ENCODE results near the gene MED26. TPM values are rescaled to one million over a fixed set of nuclear protein-coding genes. Genes with fewer than 3 reads are reported as not detected.
A peak's percentile ranks its signal among the peaks of the same experiment; 100 is the strongest.

The MED26 gene
- total and polyA plus RNA-seq, 9 of the 15 experiments (the other 6 are each of a cell fraction or from before 2014, with no cell fraction given) = 0.71 to 15.1 (median 6.2) TPM

DNA sequence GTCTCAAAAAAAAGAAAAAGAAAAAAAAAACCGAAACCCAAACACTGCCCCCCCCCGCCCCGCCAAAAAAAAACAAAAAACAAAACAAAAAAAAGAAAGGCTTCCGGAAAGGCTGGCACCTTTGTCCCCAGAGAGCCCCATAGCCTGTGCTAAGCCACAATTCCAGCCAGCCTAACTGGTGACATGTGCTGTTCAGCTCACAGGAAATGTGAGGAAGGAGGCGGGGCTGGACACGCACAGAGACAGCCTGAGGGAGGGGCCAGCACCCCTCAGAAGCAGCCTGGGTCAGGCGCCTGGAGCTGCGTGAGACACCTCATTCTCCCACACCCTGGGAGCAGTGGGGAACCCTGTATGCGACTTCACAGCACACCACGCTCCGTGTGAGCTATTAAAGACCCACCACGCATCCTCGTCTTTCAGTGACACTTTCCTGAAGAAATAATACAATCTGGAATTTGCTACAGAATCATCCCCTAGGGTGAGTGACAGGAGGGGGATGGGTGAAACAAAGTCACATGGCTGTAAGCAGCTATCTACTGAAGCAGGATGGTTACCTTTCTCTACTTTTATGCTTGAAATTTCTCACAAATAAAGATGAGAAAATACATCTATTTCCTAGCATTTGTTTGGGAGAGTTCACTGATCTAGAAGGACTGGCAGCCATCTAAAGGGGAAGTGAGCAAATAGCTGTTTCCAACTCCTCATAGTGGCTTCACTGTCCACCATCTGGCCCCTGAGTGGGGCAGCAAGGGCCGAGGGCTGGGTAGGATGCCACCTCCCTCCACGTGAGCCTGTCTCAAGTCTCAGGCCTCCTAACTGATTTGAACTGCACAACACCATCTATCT, 43.5 kb downstream of the MED26 start (continued):
- TF ChIP-seq DEAF1 (CRISPR knock-in tag; IDR thresholded peaks at IDR 0.05) (no peak), SMAD1 (IDR thresholded peaks at IDR 0.05; ENCODE audit: low read depth, low read length, partially characterized antibody) (no peak), ZNF76 (CRISPR knock-in tag; IDR thresholded peaks at IDR 0.05; ENCODE audit: borderline replicate concordance) (no peak)

DNA sequence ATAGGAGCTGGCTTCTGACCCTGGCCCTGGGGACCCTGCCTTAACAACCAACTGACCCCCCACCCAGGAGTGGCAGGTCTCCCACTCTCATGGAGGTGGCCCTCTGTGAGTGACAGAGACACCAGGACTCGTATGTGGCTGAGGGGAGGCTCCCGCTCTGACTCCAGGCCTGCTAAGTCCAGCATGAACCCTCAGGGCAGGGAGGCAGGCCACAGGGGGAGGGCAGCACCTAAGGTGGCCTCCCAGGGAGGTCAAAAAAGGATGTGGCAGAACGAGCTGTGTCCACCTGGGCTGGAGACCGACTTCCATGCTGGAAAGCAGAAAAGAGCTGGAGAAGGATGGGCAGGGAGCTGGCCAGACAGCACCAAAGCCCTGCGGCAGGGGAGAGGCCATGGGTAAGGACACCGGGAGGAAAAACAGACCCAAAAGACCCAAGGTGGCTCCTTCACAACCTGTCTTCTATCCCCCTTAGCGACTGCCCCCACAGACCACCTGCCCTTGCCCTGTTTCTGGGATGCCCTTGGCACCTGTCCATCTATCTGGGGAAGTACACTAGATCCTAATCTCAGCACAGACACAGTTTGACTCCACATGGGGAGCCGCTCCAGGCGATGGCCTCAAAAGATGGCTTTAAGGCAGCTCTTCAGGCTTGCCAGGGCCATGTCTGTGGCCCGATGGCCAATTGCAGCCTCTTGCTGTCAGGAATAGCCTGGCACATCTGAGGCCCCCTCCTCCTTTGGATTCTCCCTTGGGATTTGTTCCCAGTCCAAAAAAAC, 45.3 kb downstream of the MED26 start:
- CTCF ChIA-PET (ENCODE audit: low intra/inter-chr PET ratio) = no interaction called here
- Histone ChIP-seq H3K9ac (ENCODE audit: insufficient read depth in 1 of 2, low read depth in 2 of 2, low read length in 2 of 2) (peak overlapping the region in 1 of 2 experiments; percentile 86; a peak in 2 of 4 replicates), H3K4me3 (no peak overlapping the region), H3K27ac (ENCODE audit: extremely low read depth, low read depth, low read length) (peak overlapping the region; percentile 71; the same call in 2 of the 3 replicates), H3K4me2 (ENCODE audit: insufficient read depth, low read length) (no peak overlapping the region), H3K79me2 (ENCODE audit: control insufficient read depth, insufficient read depth, low read length) (peaks cover 97% of the 10 kb centered on the region), H4K20me1 (replicated peaks; ENCODE audit: control insufficient read depth, insufficient read depth, low read length) (peaks cover 16% of the 10 kb centered on the region), H3K27me3 (ENCODE audit: control insufficient read depth in 2 of 2, insufficient read depth in 2 of 2, low read length in 2 of 2) (no peaks in the 10 kb centered on the region; a peak in 1 of 5 replicates), H3K9me3 (replicated peaks; ENCODE audit: control insufficient read depth, insufficient read depth, low read depth, low read length) (no peaks in the 10 kb centered on the region), H2AFZ (ENCODE audit: low read depth, low read length) (no peak overlapping the region), H3K4me1 (replicated peaks in 1 of 2; ENCODE audit: control insufficient read depth in 2 of 2, insufficient read depth in 2 of 2, low read length in 2 of 2) (peaks cover 56 to 73% of the 10 kb centered on the region in 2 experiments), H3K36me3 (ENCODE audit: control insufficient read depth, insufficient read depth, low read length) (peaks cover 46% of the 10 kb centered on the region; the same call in 2 of the 3 replicates), H3K9me1 (ENCODE audit: control insufficient read depth, insufficient read depth, low read length) (peaks cover 4% of the 10 kb centered on the region)
- FAIRE-seq = no peak
- WGBS (ENCODE audit: insufficient coverage, low coverage, missing lambda C conversion rate) = 87% methylated on average over 9 of the region's 10 CpGs
- no peak for DNase-seq (ENCODE audit: extremely low read depth in 1 of 4, low spot score in 3 of 4)
- intact Hi-C loops (cut with micrococcal nuclease) = no loop called here
- POLR2A ChIA-PET = interaction anchor here (0.6 to 1.1 kb wide), 3 partner anchors 9 to 41 kb away, joined by 3 to 4 read pairs (median 4); no protein-coding TSS in a partner anchor
- in situ Hi-C loops (cut with MboI) = no loop called here
- no peak for ATAC-seq
- no TSS peak for BruUV-seq (replicated peaks)
- no peak for TF ChIP-seq SRSF1 (IDR thresholded peaks at IDR 0.05; ENCODE audit: low read depth, low read length)
- no peak for TF ChIP-seq SAFB2 (IDR thresholded peaks at IDR 0.05; ENCODE audit: borderline replicate concordance, low read depth, low read length, severe bottlenecking)
- no peak for TF ChIP-seq MYC (IDR thresholded peaks at IDR 0.05; ENCODE audit: low read depth, low read length)
- no peak for TF ChIP-seq MYC (CRISPR knock-in tag; IDR thresholded peaks at IDR 0.05; ENCODE audit: borderline replicate concordance, low read depth)
- TF ChIP-seq KLF13 (tag; IDR thresholded peaks at IDR 0.05; ENCODE audit: borderline replicate concordance, low read depth) = no peak
- no peak for TF ChIP-seq ZNF518B (CRISPR knock-in tag; IDR thresholded peaks at IDR 0.05)
- no peak for TF ChIP-seq ZNF165 (CRISPR knock-in tag; IDR thresholded peaks at IDR 0.05; ENCODE audit: borderline replicate concordance)
- no peak for TF ChIP-seq CREB3 (tag; conservative IDR thresholded peaks at IDR 0.05; ENCODE audit: low read depth)

Measured in K562 (cell line).